ENCODE data around the gene ARHGDIG. TPM values are rescaled to one million over a fixed set of nuclear protein-coding genes. Genes with fewer than 3 reads are reported as not detected.

Gene ARHGDIG
- total and polyA plus RNA-seq, 4 donors: 0.08 TPM; not detected in 3

DNA sequence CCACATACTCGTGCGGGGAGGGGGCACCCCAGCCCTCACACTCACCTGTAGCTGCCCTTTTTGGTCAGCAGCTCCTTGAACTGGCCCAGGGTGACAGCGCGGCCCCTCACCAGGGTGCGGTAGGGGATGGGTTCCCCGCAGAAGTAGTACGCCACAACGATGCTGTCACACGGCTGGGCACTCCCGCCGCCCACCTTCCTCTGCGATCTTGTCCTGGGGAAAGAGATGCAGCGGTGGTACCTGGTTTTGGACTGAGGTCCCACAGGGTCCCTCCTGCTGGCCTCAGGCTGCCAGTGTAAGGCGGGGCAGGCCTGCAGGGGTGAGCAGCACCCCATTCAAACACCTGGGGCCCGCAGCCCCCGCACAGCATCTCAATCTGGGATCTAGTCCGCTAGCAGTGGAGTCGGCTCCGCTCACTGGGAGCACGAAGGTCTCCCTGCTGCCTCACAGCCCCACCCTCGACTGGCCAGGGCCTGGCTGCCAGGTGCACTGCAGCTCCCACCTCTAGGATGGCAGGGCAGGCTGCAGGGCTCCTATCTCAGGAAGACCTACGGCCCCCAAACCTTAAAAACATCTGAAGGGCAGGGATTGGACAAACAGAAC, 9.1 kb downstream of the ARHGDIG start:
- Histone ChIP-seq H3K27me3 (ENCODE audit: control insufficient read depth in 4 of 4, insufficient read depth in 4 of 4, low read length in 3 of 4) (no peaks in the 10 kb centered on the region), H3K4me3 (ENCODE audit: low read depth in 1 of 3, low read length in 3 of 3) (no peak overlapping the region), H3K4me1 (ENCODE audit: control insufficient read depth in 4 of 4, insufficient read depth in 4 of 4, low read length in 3 of 4) (no peaks in the 10 kb centered on the region), H3K27ac (ENCODE audit: low read depth in 1 of 2, low read length in 2 of 2) (no peak overlapping the region), H3K36me3 (ENCODE audit: control insufficient read depth in 4 of 4, insufficient read depth in 3 of 4, low read depth in 1 of 4, low read length in 3 of 4) (peaks cover 0 to 46% (median 9%) of the 10 kb centered on the region in 4 donors), H3K9me3 (ENCODE audit: control insufficient read depth in 4 of 4, low read length in 3 of 4) (no peaks in the 10 kb centered on the region), H3K9ac (ENCODE audit: low read depth in 1 of 2, low read length in 2 of 2) (no peak overlapping the region)
- WGBS: 96% methylated on average over 22 of the region's 22 CpGs
- no peak for DNase-seq (ENCODE audit: low spot score)
- TF ChIP-seq ZBTB33 (IDR thresholded peaks at IDR 0.05) (no peak), TAF1 (conservative IDR thresholded peaks at IDR 0.05) (no peak), SP1 (IDR thresholded peaks at IDR 0.05) (no peak)

DNA sequence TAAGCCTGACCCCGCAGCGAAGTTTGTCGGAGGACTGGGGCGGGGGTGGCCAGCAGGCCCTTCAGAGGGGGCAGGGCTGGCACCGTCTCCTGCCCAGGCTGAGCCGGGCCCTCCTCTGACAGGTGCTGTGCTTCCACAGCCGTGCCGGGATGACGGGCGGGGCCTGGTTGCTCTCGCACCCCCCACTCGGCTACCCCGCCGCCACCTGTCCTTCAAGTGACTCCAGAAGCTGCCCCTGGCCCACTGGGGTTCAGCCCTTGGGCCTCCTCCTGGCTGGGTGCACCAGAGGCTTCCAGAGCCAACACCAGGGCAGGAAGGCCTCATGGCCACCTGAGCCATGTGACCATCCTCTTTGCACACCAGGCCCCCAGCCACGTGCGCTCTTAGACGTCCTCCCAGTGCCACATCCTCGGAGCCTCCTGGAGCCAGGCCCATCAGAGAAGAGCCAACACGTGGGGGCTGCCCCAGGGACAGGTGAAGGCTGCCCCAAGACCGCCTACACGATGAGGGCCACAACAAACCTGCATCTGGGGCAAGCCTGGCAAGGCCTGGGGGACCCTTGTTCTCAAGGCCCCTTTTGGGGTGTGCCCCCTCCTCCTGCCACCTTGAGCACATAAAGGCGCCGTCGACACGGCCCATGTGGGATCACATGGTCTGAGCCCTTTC, 9.8 kb downstream of the ARHGDIG start:
- WGBS: 93% methylated on average over 25 of the region's 25 CpGs
- no peak for DNase-seq (ENCODE audit: low spot score)
- no peak overlapping the region for H3K4me3 ChIP-seq (ENCODE audit: low read depth in 1 of 3, low read length in 3 of 3)
- H3K9ac ChIP-seq (ENCODE audit: low read depth in 1 of 2, low read length in 2 of 2): no peak overlapping the region
- no peak overlapping the region for H3K27ac ChIP-seq (ENCODE audit: low read depth in 1 of 2, low read length in 2 of 2)
- H3K36me3 ChIP-seq (ENCODE audit: control insufficient read depth in 4 of 4, insufficient read depth in 3 of 4, low read depth in 1 of 4, low read length in 3 of 4): peaks cover 0 to 46% (median 9%) of the 10 kb centered on the region in 4 donors
- H3K9me3 ChIP-seq (ENCODE audit: control insufficient read depth in 4 of 4, low read length in 3 of 4): no peaks in the 10 kb centered on the region
- TF ChIP-seq FOXA1 (IDR thresholded peaks at IDR 0.05) (no peak), JUND (IDR thresholded peaks at IDR 0.05) (no peak), NR2F2 (IDR thresholded peaks at IDR 0.05) (no peak), ZBTB33 (IDR thresholded peaks at IDR 0.05) (no peak), MAX (IDR thresholded peaks at IDR 0.05) (no peak), SP1 (IDR thresholded peaks at IDR 0.05) (no peak), RAD21 (IDR thresholded peaks at IDR 0.05) (no peak), HNF4G (IDR thresholded peaks at IDR 0.05) (no peak), HNF4A (conservative IDR thresholded peaks at IDR 0.05) (no peak), REST (IDR thresholded peaks at IDR 0.05) (no peak), EGR1 (IDR thresholded peaks at IDR 0.05; ENCODE audit: low read depth in 2 of 2) (no peak)
- H3K4me1 ChIP-seq (ENCODE audit: control insufficient read depth in 4 of 4, insufficient read depth in 4 of 4, low read length in 3 of 4): no peaks in the 10 kb centered on the region
- no peaks in the 10 kb centered on the region for H3K27me3 ChIP-seq (ENCODE audit: control insufficient read depth in 4 of 4, insufficient read depth in 4 of 4, low read length in 3 of 4)

Measured in liver (tissue), 9 donors.